SK-N-SH (cell line): ENCODE measurements around the gene PRRX2. TPM values are rescaled to one million over a fixed set of nuclear protein-coding genes. Genes with fewer than 3 reads are reported as not detected.

Experiments
- CTCF ChIA-PET: fragments of 300-600, 350-600 bp; formaldehyde crosslinking; extraction: SDS; loops from one replicate; lab custom pipeline; 2021; lab: Yijun Ruan, JAX
- POLR2A ChIA-PET: fragments of 350-600 bp; sonication (Branson Sonifier 250); formaldehyde crosslinking; extraction: SDS; loops from one replicate; lab custom pipeline; 2020; ENCODE audit warnings: antibody characterized with exemption, inconsistent platforms; lab: Yijun Ruan, JAX
- DNase-seq: peaks from one replicate; pipeline ENCODE4 v3.0.0; 2012
- H2AFZ ChIP-seq: fragments of 200-600 bp; sonication (generic); 2 replicates; pipeline ENCODE4 v1.8.1; 2016; ENCODE audit warnings: antibody characterized with exemption, mild to moderate bottlenecking, low read depth
- H3F3A ChIP-seq: fragments of 200-600 bp; sonication (generic); replicated peaks from 2 replicates; pipeline ENCODE3; 2016; ENCODE audit warnings: antibody characterized with exemption, mild to moderate bottlenecking; ENCODE audit not compliant: insufficient read depth
- H3K27ac ChIP-seq, 2 experiments: fragments of 200-500 bp in 1 of 2; fragments of 200-600 bp in 1 of 2; sonication (Bioruptor generic) in 1 of 2; sonication (generic), shearing (Covaris generic) in 1 of 2; 2 replicates each; pipeline versions ENCODE4 v1.5.1 to v1.6.1; 2014 to 2016; ENCODE audit warnings: low read depth in 2 of 2, inconsistent platforms in 1 of 2, low read length in 1 of 2, mild to moderate bottlenecking in 1 of 2, mixed read lengths in 1 of 2
- H3K27me3 ChIP-seq: fragments of 200-600 bp; sonication (generic), shearing (Covaris generic); 2 replicates; pipeline ENCODE4 v1.6.1; 2016; ENCODE audit warnings: mixed run types; ENCODE audit not compliant: insufficient read depth
- H3K36me3 ChIP-seq, 2 experiments: fragments of 200-500 bp in 1 of 2; fragments of 200-600 bp in 1 of 2; sonication (Bioruptor generic) in 1 of 2; sonication (generic) in 1 of 2; replicated peaks in 1 of 2; 2 replicates each; pipeline versions ENCODE3 to v1.5.1; 2014 to 2016; ENCODE audit warnings: low read length in 1 of 2, mild to moderate bottlenecking in 1 of 2; ENCODE audit not compliant: insufficient read depth in 2 of 2, control insufficient read depth in 1 of 2
- H3K4me1 ChIP-seq, 2 experiments: fragments of 200-500 bp in 1 of 2; fragments of 200-600 bp in 1 of 2; sonication (Bioruptor generic) in 1 of 2; sonication (generic), shearing (Covaris generic) in 1 of 2; 2 replicates each; pipeline versions ENCODE4 v1.5.1 to v1.6.1; 2014 to 2016; ENCODE audit warnings: low read depth in 1 of 2, low read length in 1 of 2, mixed run types in 1 of 2; ENCODE audit not compliant: insufficient read depth in 2 of 2, control insufficient read depth in 1 of 2
- H3K4me2 ChIP-seq: fragments of 200-600 bp; sonication (generic), shearing (Covaris generic); 2 replicates; pipeline ENCODE4 v1.6.1; 2017; ENCODE audit warnings: mixed run types
- H3K4me3 ChIP-seq, 2 experiments: fragments of 200-500 bp in 1 of 2; fragments of 200-600 bp in 1 of 2; sonication (Bioruptor generic) in 1 of 2; sonication (generic), shearing (Covaris generic) in 1 of 2; 2 replicates each; pipeline versions ENCODE4 v1.5.1 to v1.8.1; 2014 to 2016; ENCODE audit warnings: low read depth in 2 of 2, inconsistent platforms in 1 of 2, low read length in 1 of 2, mild to moderate bottlenecking in 1 of 2, mixed read lengths in 1 of 2, moderate library complexity in 1 of 2
- H3K79me2 ChIP-seq: fragments of 200-600 bp; sonication (generic); 2 replicates; pipeline ENCODE4 v1.8.1; 2017; ENCODE audit warnings: mild to moderate bottlenecking; ENCODE audit not compliant: insufficient read depth
- H3K9ac ChIP-seq: fragments of 200-600 bp; sonication (generic); 2 replicates; pipeline ENCODE4 v1.6.1; 2017; ENCODE audit warnings: mixed run types
- H3K9me2 ChIP-seq: fragments of 200-600 bp; sonication (generic); 2 replicates; pipeline ENCODE4 v1.6.1; 2017; ENCODE audit warnings: mixed run types
- H3K9me3 ChIP-seq: fragments of 200-600 bp; sonication (generic); 2 replicates; pipeline ENCODE4 v1.6.1; 2017; ENCODE audit warnings: mixed run types, mild to moderate bottlenecking, moderate library complexity
- H4K20me1 ChIP-seq: fragments of 200-600 bp; sonication (generic); 2 replicates; pipeline ENCODE4 v1.6.1; 2017; ENCODE audit warnings: mild to moderate bottlenecking, mixed run types; ENCODE audit not compliant: insufficient read depth
- CTCF ChIP-seq: fragments of 200-600 bp; sonication (generic); IDR thresholded peaks from 2 replicates; pipeline ENCODE4 v1.6.1; 2017; ENCODE audit warnings: antibody characterized with exemption, mild to moderate bottlenecking, moderate library complexity
- ELF1 ChIP-seq: IDR thresholded peaks from 2 replicates; pipeline ENCODE4 v1.4.0; 2012
- EP300 ChIP-seq, 2 experiments: IDR thresholded peaks; 2 replicates each; pipeline versions ENCODE4 v1.4.0 to v1.6.1; 2012; ENCODE audit warnings: borderline replicate concordance in 1 of 2, low read depth in 1 of 2, low read length in 1 of 2
- FOXJ3 ChIP-seq: sonication (generic); formaldehyde crosslinking; IDR thresholded peaks from 2 replicates; pipeline ENCODE4 v1.5.1; 2020; ENCODE audit warnings: mild to moderate bottlenecking, missing genetic modification reagents
- MXI1 ChIP-seq: IDR thresholded peaks from 2 replicates; pipeline ENCODE4 v1.6.1; 2012; ENCODE audit warnings: mild to moderate bottlenecking, low read depth, low read length, improper control_type of control experiment
- NRF1 ChIP-seq: IDR thresholded peaks from 2 replicates; pipeline ENCODE4 v1.6.1; 2012; ENCODE audit warnings: low read depth, mild to moderate bottlenecking, low read length
- PBX3 ChIP-seq: IDR thresholded peaks from 2 replicates; pipeline ENCODE4; 2012
- POLR2AphosphoS5 ChIP-seq: IDR thresholded peaks from 2 replicates; pipeline ENCODE4 v1.6.1; 2012; ENCODE audit warnings: low read depth, low read length
- RAD21 ChIP-seq: IDR thresholded peaks from 2 replicates; pipeline ENCODE4 v1.6.1; 2012; ENCODE audit warnings: mild to moderate bottlenecking, low read length
- RCOR1 ChIP-seq: fragments of 150-350 bp; IDR thresholded peaks from 2 replicates; pipeline ENCODE4 v1.6.1; 2017; ENCODE audit warnings: antibody characterized with exemption, low read length
- RXRA ChIP-seq: IDR thresholded peaks from 2 replicates; pipeline ENCODE4 v1.4.0; 2012; ENCODE audit warnings: low read depth, mild to moderate bottlenecking, borderline replicate concordance
- WGBS: methylation state at CpG from one replicate; pipeline ENCODE4 v1.1.6; 2017; ENCODE audit warnings: low lambda C conversion rate; 5-methylcytosine and 5-hydroxymethylcytosine counted together
- polyA plus RNA-seq, 3 experiments: library from polyadenylated mRNA; depleted of rRNA; stranded (reverse); fragments of >200 nt; gene quantifications; 2 replicates each; pipeline ENCODE4 v1.2.3, GENCODE V29; 2012
- TF ChIP-seq, protein P1 (sequence below): IDR thresholded peaks from 2 replicates; pipeline ENCODE4 v1.4.0; 2012; ENCODE audit warnings: low read depth, borderline replicate concordance
- TF ChIP-seq, protein P2 (sequence below): fragments of 150-350 bp; IDR thresholded peaks from 2 replicates; pipeline ENCODE4 v1.6.1; 2017; ENCODE audit warnings: antibody characterized with exemption, low read length, low read depth, borderline replicate concordance
- TF ChIP-seq, protein P3 (sequence below): IDR thresholded peaks from 2 replicates; pipeline ENCODE4 v1.4.0; 2012; ENCODE audit warnings: low read depth

Gene PRRX2
- polyA plus RNA-seq, 1 of the 3 experiments (the other 2 are of a cell fraction), result 0.84 TPM

GRCh38 chr9:129679537-129679936, 14.1 kb downstream of the PRRX2 start (continued):
- TF ChIP-seq, protein P1, sequence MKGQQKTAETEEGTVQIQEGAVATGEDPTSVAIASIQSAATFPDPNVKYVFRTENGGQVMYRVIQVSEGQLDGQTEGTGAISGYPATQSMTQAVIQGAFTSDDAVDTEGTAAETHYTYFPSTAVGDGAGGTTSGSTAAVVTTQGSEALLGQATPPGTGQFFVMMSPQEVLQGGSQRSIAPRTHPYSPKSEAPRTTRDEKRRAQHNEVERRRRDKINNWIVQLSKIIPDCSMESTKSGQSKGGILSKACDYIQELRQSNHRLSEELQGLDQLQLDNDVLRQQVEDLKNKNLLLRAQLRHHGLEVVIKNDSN, result no peak
- TF ChIP-seq EP300 (IDR thresholded peaks at IDR 0.05; ENCODE audit: borderline replicate concordance in 1 of 2, low read depth in 1 of 2, low read length in 1 of 2), result no peak

- no peak overlapping the region for H3K4me2 ChIP-seq
- H3K4me1 ChIP-seq, result peaks cover 0 to 7% of the 10 kb centered on the region in 2 experiments; a peak in 2 of 4 replicates
- TF ChIP-seq MXI1 (no peak), PBX3 (no peak), NRF1 (no peak), CTCF (no peak), RCOR1 (no peak), POLR2AphosphoS5 (no peak), EP300 (IDR thresholded peaks at IDR 0.05; ENCODE audit: borderline replicate concordance in 1 of 2, low read depth in 1 of 2, low read length in 1 of 2) (no peak), RXRA (no peak), ELF1 (no peak), FOXJ3 (CRISPR knock-in tag) (no peak), RAD21 (no peak)
- TF ChIP-seq, protein P2, sequence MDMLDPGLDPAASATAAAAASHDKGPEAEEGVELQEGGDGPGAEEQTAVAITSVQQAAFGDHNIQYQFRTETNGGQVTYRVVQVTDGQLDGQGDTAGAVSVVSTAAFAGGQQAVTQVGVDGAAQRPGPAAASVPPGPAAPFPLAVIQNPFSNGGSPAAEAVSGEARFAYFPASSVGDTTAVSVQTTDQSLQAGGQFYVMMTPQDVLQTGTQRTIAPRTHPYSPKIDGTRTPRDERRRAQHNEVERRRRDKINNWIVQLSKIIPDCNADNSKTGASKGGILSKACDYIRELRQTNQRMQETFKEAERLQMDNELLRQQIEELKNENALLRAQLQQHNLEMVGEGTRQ, result no peak
- TF ChIP-seq, protein P1, result no peak
- TF ChIP-seq, protein P3, sequence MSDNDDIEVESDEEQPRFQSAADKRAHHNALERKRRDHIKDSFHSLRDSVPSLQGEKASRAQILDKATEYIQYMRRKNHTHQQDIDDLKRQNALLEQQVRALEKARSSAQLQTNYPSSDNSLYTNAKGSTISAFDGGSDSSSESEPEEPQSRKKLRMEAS, result no peak
- TF ChIP-seq, all 33 proteins: peak for 0
- H3K9me3 ChIP-seq, result no peaks in the 10 kb centered on the region
- H4K20me1 ChIP-seq, result no peaks in the 10 kb centered on the region
- DNase-seq, result no peak
- no peaks in the 10 kb centered on the region for H3F3A ChIP-seq
- H3K9ac ChIP-seq, result no peak overlapping the region
- no peaks in the 10 kb centered on the region for H3K9me2 ChIP-seq
- no peaks in the 10 kb centered on the region for H3K36me3 ChIP-seq
- WGBS, result 76% methylated on average over 9 of the region's 11 CpGs
- ChIA-PET POLR2A (no interaction called here), CTCF (interaction anchor here (1.0 kb wide), 1 partner anchor 56 kb away, joined by 3 read pairs; no protein-coding TSS in a partner anchor)
- no peak overlapping the region for H2AFZ ChIP-seq
- no peak overlapping the region for H3K4me3 ChIP-seq
- no peak overlapping the region for H3K27ac ChIP-seq
- H3K79me2 ChIP-seq, result no peaks in the 10 kb centered on the region
- H3K27me3 ChIP-seq, result peaks cover 3% of the 10 kb centered on the region; the same call in 1 of the 2 replicates
Observed at GRCh38 chr9:129681924-129682323, 16.5 kb downstream of the PRRX2 start.
